ENCODE data around the gene CTLA4.

CTLA4 gene

DNA sequence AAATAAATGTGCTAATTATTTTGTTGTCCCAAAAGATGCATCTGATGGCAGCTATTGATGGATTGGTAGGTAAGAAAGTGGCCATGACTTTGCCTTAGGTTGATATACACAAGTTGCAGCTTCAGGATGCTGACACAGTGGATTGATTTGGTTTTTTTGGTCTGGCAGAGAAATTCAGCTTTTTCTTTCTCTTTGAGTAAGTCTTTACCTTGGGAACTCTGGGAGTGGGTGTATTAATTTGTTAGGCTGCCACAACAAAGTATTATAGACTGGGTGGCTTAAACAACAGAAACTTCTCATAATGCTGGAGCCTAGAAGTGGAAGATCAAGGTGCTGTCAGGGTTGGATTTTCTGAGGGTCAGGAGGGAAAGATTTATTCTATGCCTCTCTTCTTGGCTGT, 49.2 kb downstream of the CTLA4 start:
- intact Hi-C loops (cut with DNase I; ENCODE audit: low total_unique reads), result no loop called here
- TF ChIP-seq, protein P1, sequence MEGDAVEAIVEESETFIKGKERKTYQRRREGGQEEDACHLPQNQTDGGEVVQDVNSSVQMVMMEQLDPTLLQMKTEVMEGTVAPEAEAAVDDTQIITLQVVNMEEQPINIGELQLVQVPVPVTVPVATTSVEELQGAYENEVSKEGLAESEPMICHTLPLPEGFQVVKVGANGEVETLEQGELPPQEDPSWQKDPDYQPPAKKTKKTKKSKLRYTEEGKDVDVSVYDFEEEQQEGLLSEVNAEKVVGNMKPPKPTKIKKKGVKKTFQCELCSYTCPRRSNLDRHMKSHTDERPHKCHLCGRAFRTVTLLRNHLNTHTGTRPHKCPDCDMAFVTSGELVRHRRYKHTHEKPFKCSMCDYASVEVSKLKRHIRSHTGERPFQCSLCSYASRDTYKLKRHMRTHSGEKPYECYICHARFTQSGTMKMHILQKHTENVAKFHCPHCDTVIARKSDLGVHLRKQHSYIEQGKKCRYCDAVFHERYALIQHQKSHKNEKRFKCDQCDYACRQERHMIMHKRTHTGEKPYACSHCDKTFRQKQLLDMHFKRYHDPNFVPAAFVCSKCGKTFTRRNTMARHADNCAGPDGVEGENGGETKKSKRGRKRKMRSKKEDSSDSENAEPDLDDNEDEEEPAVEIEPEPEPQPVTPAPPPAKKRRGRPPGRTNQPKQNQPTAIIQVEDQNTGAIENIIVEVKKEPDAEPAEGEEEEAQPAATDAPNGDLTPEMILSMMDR (IDR thresholded peaks at IDR 0.05), result no peak
- peaks cover 0 to 30% (median 15%) of the 10 kb centered on the region in 4 donors for H3K4me1 ChIP-seq

DNA sequence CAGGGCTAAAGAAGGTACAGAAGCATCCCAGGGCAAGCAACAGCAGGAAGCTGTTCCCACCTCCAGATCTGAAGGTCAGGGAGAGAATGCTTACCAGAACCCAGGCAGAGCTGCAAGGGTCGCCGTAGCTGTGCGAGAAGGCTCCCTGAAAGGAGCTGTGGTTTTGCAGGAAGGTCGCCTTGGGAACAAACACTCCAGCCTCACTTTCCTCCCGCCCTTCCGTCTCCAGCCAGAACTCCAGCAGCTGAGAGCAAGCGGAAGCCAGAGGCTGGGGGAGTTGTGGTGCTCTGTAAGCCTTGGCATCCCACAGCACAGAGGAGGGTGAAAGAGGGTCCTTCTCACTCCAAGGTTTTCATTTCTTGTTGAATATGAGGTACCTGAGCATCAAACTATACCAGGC, 50.7 kb downstream of the CTLA4 start:
- Histone ChIP-seq H3K27ac (peak overlapping the region; percentile 37 to 64), H3K4me3 (no peak overlapping the region), H3K9me3 (no peaks in the 10 kb centered on the region), H3K4me1 (peaks cover 0 to 30% (median 15%) of the 10 kb centered on the region in 4 donors), H3K36me3 (no peaks in the 10 kb centered on the region), H3K27me3 (no peaks in the 10 kb centered on the region)
- intact Hi-C loops (cut with DNase I; ENCODE audit: low total_unique reads), result no loop called here
- TF ChIP-seq, protein P1 (IDR thresholded peaks at IDR 0.05), result no peak
- DNase-seq, result no peak

More for the DNA sequence above, 49.2 kb downstream of the CTLA4 start:
- Histone ChIP-seq H3K4me3 (no peak overlapping the region), H3K36me3 (no peaks in the 10 kb centered on the region), H3K27me3 (no peaks in the 10 kb centered on the region), H3K9me3 (no peaks in the 10 kb centered on the region), H3K27ac (no peak overlapping the region)
- no peak for DNase-seq

DNA sequence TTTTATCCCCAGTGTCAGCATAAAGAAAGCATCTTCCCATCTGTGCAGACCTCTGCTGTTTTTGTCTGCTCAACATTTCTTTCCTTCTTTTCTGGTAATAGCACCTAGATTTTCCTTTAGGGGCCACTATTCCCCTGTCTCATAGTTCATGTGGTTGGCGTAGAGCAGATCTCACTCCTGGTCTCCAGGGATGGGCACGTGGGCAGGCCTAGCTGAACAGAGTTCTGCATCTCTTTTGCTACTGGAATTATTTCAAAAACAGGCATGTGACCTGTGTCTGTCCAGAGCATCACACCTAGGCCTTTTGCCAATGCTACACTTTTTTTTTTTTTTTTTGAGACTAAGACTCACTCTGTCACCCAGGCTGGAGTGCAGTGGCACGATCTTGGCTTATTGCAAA, 51.3 kb downstream of the CTLA4 start:
- no peaks in the 10 kb centered on the region for H3K36me3 ChIP-seq
- DNase-seq, result peak in 1 of 2 donors; percentile 78
- H3K27ac ChIP-seq, result peak overlapping the region; percentile 37 to 64
- no peak overlapping the region for H3K4me3 ChIP-seq
- intact Hi-C loops (cut with DNase I; ENCODE audit: low total_unique reads), result no loop called here
- no peaks in the 10 kb centered on the region for H3K9me3 ChIP-seq
- H3K27me3 ChIP-seq, result no peaks in the 10 kb centered on the region
- TF ChIP-seq, protein P1 (IDR thresholded peaks at IDR 0.05), result no peak
- H3K4me1 ChIP-seq, result peaks cover 0 to 28% (median 15%) of the 10 kb centered on the region in 4 donors

Measured in tibial artery (tissue), 4 donors.